Left renal cortex interstitium (tissue), 4 donors: ENCODE results near the gene GALNT14. TPM values are rescaled to one million over a fixed set of nuclear protein-coding genes. Genes with fewer than 3 reads are reported as not detected.

Experiments used
- DNase-seq, 4 donors: peaks; one replicate each; pipeline ENCODE4 v3.0.0-alpha.2; 2013; ENCODE audit warnings: low read depth in 4 of 4, low spot score in 2 of 4, missing footprints in 1 of 4
- polyA plus RNA-seq, 4 donors: library from polyadenylated mRNA; unstranded; fragments of 120-200 nt; gene quantifications; one replicate each; pipeline ENCODE4 v1.2.1, GENCODE V29; 2013; ENCODE audit not compliant: insufficient read length in 4 of 4

GALNT14 gene
- polyA plus RNA-seq, 4 donors: 37.9 to 44.8 (median 40.0) TPM

- no peak for DNase-seq
These were observed 120.0 kb downstream of the GALNT14 start for GRCh38 chr2:31018280-31018679.

GRCh38 chr2:31016648-31017047, 121.6 kb downstream of the GALNT14 start:
- no peak for DNase-seq

- no peak for DNase-seq
These were observed 123.7 kb downstream of the GALNT14 start for GRCh38 chr2:31014516-31014915.

GRCh38 chr2:31013301-31013700, 124.9 kb downstream of the GALNT14 start:
- no peak for DNase-seq

GRCh38 chr2:31012406-31012805, 125.8 kb downstream of the GALNT14 start:
- DNase-seq: no peak

- DNase-seq: no peak
These were observed 126.7 kb downstream of the GALNT14 start for GRCh38 chr2:31011587-31011986.

GRCh38 chr2:31008561-31009114, 129.6 kb downstream of the GALNT14 start:
- DNase-seq: peak in 1 of 4 donors; percentile 43

GRCh38 chr2:31004257-31004656, 134.0 kb downstream of the GALNT14 start:
- DNase-seq: no peak

- DNase-seq: no peak
These were observed 134.5 kb downstream of the GALNT14 start for GRCh38 chr2:31003749-31004148.

GRCh38 chr2:31002537-31003150, 135.6 kb downstream of the GALNT14 start:
- no peak for DNase-seq

GRCh38 chr2:31000970-31001369, 137.3 kb downstream of the GALNT14 start:
- no peak for DNase-seq

- DNase-seq: no peak
These were observed 139.6 kb downstream of the GALNT14 start for GRCh38 chr2:30998672-30999071.

- DNase-seq: no peak
These were observed 140.3 kb downstream of the GALNT14 start for GRCh38 chr2:30997979-30998378.

- no peak for DNase-seq
These were observed 143.8 kb downstream of the GALNT14 start for GRCh38 chr2:30994227-30995056.

- no peak for DNase-seq
These were observed 145.5 kb downstream of the GALNT14 start for GRCh38 chr2:30992781-30993180.

- DNase-seq: no peak
These were observed 147.6 kb downstream of the GALNT14 start for GRCh38 chr2:30990671-30991070.

- no peak for DNase-seq
These were observed 148.1 kb downstream of the GALNT14 start for GRCh38 chr2:30990176-30990575.

- DNase-seq: no peak
These were observed 148.5 kb downstream of the GALNT14 start for GRCh38 chr2:30989746-30990145.

- no peak for DNase-seq
These were observed 150.7 kb downstream of the GALNT14 start for GRCh38 chr2:30987566-30987965.

- DNase-seq: no peak
These were observed 152.0 kb downstream of the GALNT14 start for GRCh38 chr2:30986231-30986580.

GRCh38 chr2:30985493-30986230, 152.6 kb downstream of the GALNT14 start:
- no peak for DNase-seq
